GM12892 (cell line): ENCODE data around the gene DNAAF9.

ENCODE experiments used
- POLR2A ChIP-seq: IDR thresholded peaks from 2 replicates; pipeline ENCODE4 v1.6.1; 2011; ENCODE audit warnings: low read depth, low read length, control low read depth
- TAF1 ChIP-seq: IDR thresholded peaks from 2 replicates; pipeline ENCODE4 v1.6.1; 2011; ENCODE audit warnings: low read depth, mild to moderate bottlenecking, control low read depth, low read length, borderline replicate concordance

- no peak for TF ChIP-seq TAF1
- no peak for TF ChIP-seq POLR2A
Measured at GRCh38 chr20:3360752-3361151, 46.7 kb downstream of the DNAAF9 start.
